ENCODE measurements around the gene ALPL.

Gene ALPL

DNA sequence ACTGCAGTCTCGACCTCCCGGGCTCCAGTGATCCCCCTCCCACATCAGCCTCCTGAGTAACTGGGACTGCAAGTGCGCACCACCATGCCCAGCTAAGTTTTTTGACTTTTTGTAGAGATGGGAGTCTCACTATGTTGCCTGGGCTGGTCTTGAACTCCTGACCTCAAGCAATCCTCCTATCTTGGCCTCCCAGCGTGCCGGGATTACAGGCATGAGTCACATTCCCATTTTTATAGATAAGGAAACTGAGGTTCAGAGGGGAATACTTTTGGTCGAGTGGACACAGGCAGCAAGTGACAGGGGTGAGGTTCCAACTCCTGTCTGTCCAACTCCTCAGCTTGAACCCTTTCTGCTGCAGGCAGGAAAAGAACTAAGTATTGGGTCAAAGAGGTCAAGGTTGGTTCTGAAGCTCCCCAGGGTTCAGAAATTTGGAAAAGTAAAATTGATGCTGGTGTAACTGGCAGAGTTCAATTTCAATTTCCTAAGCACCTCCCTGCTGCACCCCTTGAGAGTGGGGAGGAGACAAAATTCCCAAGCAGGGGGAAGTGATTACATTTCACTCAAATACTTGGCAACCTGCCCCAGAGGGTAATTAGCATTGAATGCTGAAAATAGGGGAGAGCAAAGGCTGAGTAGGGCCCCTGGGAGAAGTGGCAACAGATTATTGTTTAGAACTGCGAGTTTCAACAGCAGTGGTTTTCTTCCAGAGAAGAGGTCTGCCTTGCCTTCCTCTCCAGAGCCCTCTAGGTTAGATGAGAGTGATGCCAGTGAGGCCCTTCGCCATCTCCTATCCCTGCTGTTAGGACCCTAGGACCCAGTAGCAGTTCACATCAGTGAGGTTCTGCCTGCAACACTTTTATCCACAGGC is 17.5 kb upstream of the ALPL start:
- TF ChIP-seq POLR2AphosphoS5 (IDR thresholded peaks at IDR 0.05; ENCODE audit: low read depth, low read length) (no peak), POU2F2 (IDR thresholded peaks at IDR 0.05; ENCODE audit: low read depth, low read length) (no peak), TAF1 (IDR thresholded peaks at IDR 0.05; ENCODE audit: low read depth, low read length) (no peak), POLR2A (IDR thresholded peaks at IDR 0.05; ENCODE audit: low read depth, low read length) (no peak), SPI1 (IDR thresholded peaks at IDR 0.05; ENCODE audit: low read depth, low read length) (no peak), PAX5 (IDR thresholded peaks at IDR 0.05; ENCODE audit: insufficient read depth, low read length, severe bottlenecking) (no peak)
- FAIRE-seq, result no peak
- DNase-seq (ENCODE audit: insufficient read length, low spot score), result no peak

GRCh38 chr1:21492356-21492625 is 16.9 kb upstream of the ALPL start:
- TF ChIP-seq POLR2AphosphoS5 (IDR thresholded peaks at IDR 0.05; ENCODE audit: low read depth, low read length) (no peak), POLR2A (IDR thresholded peaks at IDR 0.05; ENCODE audit: low read depth, low read length) (no peak), SPI1 (IDR thresholded peaks at IDR 0.05; ENCODE audit: low read depth, low read length) (no peak), PAX5 (IDR thresholded peaks at IDR 0.05; ENCODE audit: insufficient read depth, low read length, severe bottlenecking) (no peak), TAF1 (IDR thresholded peaks at IDR 0.05; ENCODE audit: low read depth, low read length) (no peak), POU2F2 (IDR thresholded peaks at IDR 0.05; ENCODE audit: low read depth, low read length) (no peak)
- no peak for DNase-seq (ENCODE audit: insufficient read length, low spot score)
- FAIRE-seq, result no peak

- DNase-seq (ENCODE audit: insufficient read length, low spot score) (no peak), FAIRE-seq (no peak)
- TF ChIP-seq POU2F2 (IDR thresholded peaks at IDR 0.05; ENCODE audit: low read depth, low read length) (no peak), SPI1 (IDR thresholded peaks at IDR 0.05; ENCODE audit: low read depth, low read length) (no peak), POLR2AphosphoS5 (IDR thresholded peaks at IDR 0.05; ENCODE audit: low read depth, low read length) (no peak)
Measured at GRCh38 chr1:21494196-21494595, 15.0 kb upstream of the ALPL start.

DNA sequence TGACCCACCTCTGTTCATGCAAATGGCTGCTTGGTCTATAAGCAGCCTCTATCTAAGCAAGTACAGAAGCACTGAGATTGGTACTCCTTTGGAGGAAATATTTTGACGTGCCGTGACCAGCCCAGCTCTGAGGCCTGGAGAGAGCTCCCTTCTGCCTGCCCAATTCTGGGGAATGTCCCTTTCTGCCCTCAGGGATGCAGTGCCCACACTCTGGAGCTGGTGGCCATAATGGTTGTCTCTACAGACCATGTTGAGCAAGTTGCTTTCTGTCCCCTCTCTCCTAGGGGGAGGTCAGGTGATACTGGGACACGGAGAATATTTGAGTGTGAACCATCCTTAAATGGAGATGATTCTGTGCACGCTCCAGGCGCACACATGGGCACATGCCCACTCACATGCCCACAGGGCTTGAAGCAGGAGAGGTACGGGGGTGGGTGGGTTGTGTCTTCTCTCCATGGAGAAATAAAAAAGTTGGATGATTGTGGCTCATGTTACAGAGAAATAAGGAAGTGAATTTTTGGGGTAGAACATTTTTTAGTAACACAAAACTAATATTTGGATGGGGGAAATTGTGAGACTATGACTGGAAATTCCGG is 13.9 kb upstream of the ALPL start:
- DNase-seq (ENCODE audit: insufficient read length, low spot score) (no peak), FAIRE-seq (no peak)

DNA sequence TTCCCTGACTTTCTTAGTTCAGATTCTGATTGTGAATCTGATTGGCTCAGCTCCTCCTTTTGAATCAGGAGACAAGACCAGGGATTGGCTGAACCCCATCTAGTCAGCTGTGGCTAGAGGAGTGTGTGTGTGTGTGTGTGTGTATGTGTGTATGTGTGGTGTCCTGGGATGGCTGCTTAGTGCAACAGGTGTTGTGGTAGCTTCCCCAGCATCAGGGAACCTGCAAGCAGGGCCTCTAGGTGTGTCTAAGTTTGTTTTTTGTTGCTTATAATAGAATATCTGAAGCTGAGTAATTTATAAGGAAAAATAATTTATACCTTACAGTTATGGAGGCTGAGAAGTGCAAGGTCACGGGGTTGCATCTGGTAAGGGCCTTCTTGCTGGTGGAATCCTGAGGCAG is 13.2 kb upstream of the ALPL start:
- FAIRE-seq, result no peak
- no peak for TF ChIP-seq POU2F2 (IDR thresholded peaks at IDR 0.05; ENCODE audit: low read depth, low read length)
- no peak for TF ChIP-seq SPI1 (IDR thresholded peaks at IDR 0.05; ENCODE audit: low read depth, low read length)
- TF ChIP-seq PAX5 (IDR thresholded peaks at IDR 0.05; ENCODE audit: insufficient read depth, low read length, severe bottlenecking), result no peak
- TF ChIP-seq POLR2A (IDR thresholded peaks at IDR 0.05; ENCODE audit: low read depth, low read length), result no peak
- TF ChIP-seq TAF1 (IDR thresholded peaks at IDR 0.05; ENCODE audit: low read depth, low read length), result no peak
- no peak for TF ChIP-seq POLR2AphosphoS5 (IDR thresholded peaks at IDR 0.05; ENCODE audit: low read depth, low read length)
- no peak for DNase-seq (ENCODE audit: insufficient read length, low spot score)

More for the DNA sequence above, 13.9 kb upstream of the ALPL start:
- TF ChIP-seq POLR2A (IDR thresholded peaks at IDR 0.05; ENCODE audit: low read depth, low read length) (no peak), TAF1 (IDR thresholded peaks at IDR 0.05; ENCODE audit: low read depth, low read length) (no peak), PAX5 (IDR thresholded peaks at IDR 0.05; ENCODE audit: insufficient read depth, low read length, severe bottlenecking) (no peak), POU2F2 (IDR thresholded peaks at IDR 0.05; ENCODE audit: low read depth, low read length) (no peak), SPI1 (IDR thresholded peaks at IDR 0.05; ENCODE audit: low read depth, low read length) (no peak), POLR2AphosphoS5 (IDR thresholded peaks at IDR 0.05; ENCODE audit: low read depth, low read length) (no peak)

DNA sequence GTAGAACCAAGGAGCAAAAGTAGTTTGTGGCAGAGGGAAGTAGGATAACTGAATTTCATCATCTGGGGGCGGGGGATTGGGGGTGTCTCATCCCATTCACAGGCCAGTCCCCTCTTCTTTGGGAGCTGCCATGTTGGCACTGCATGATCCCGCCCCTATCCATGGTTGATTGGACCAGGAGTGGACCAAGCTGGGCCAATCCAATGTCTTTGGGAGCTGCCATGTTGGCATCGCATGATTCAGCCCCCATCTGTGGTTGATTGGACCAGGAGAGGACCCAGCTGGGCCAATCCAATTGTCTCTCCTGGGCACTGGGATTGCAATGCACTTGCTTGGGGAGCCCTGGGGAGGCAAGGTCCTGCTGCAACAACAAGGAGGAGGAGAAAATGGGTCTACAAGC is 12.3 kb upstream of the ALPL start:
- DNase-seq (ENCODE audit: insufficient read length, low spot score), result no peak
- TF ChIP-seq POLR2A (IDR thresholded peaks at IDR 0.05; ENCODE audit: low read depth, low read length) (no peak), SPI1 (IDR thresholded peaks at IDR 0.05; ENCODE audit: low read depth, low read length) (no peak), POU2F2 (IDR thresholded peaks at IDR 0.05; ENCODE audit: low read depth, low read length) (no peak), POLR2AphosphoS5 (IDR thresholded peaks at IDR 0.05; ENCODE audit: low read depth, low read length) (no peak), TAF1 (IDR thresholded peaks at IDR 0.05; ENCODE audit: low read depth, low read length) (no peak), PAX5 (IDR thresholded peaks at IDR 0.05; ENCODE audit: insufficient read depth, low read length, severe bottlenecking) (no peak)

GRCh38 chr1:21497466-21498061 is 11.7 kb upstream of the ALPL start:
- FAIRE-seq (no peak), DNase-seq (ENCODE audit: insufficient read length, low spot score) (no peak)
- TF ChIP-seq TAF1 (IDR thresholded peaks at IDR 0.05; ENCODE audit: low read depth, low read length) (no peak), SPI1 (IDR thresholded peaks at IDR 0.05; ENCODE audit: low read depth, low read length) (no peak), POLR2A (IDR thresholded peaks at IDR 0.05; ENCODE audit: low read depth, low read length) (no peak), POLR2AphosphoS5 (IDR thresholded peaks at IDR 0.05; ENCODE audit: low read depth, low read length) (no peak), PAX5 (IDR thresholded peaks at IDR 0.05; ENCODE audit: insufficient read depth, low read length, severe bottlenecking) (no peak), POU2F2 (IDR thresholded peaks at IDR 0.05; ENCODE audit: low read depth, low read length) (no peak)

More for the DNA sequence above, 12.3 kb upstream of the ALPL start:
- no peak for FAIRE-seq

DNA sequence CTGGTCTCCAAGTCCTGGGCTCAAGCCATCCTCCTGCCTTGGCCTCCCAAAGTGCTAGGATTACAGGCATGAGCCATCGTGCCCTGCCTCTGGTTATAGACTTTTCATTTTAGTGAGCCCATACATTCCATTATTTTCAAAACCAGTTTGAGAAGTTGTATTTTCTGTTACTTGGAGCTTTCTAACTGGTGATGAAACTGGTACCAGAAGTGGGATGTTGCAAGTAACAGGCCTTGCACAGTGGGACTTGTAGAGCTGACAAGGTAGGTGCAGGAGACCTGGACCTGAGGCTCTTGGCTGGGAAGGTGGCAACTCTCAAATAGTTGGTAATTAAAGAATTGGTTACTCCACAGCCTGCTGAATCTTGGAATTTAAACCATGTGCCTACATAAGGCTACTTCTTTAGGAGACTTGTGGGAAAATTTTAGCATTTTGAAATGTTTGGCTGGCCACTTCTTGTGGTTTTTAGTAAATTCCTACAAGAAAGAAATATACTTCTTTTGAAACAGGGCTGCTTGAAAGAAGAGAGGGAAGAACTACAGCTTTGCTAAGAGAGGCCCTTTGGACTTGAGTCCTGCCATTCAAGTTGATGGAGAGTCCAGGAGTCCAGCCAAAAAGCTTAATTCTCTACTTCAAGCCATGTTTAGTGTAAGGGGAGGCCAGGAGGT is 9.8 kb upstream of the ALPL start:
- no peak for DNase-seq (ENCODE audit: insufficient read length, low spot score)
- TF ChIP-seq POLR2AphosphoS5 (IDR thresholded peaks at IDR 0.05; ENCODE audit: low read depth, low read length) (no peak), SPI1 (IDR thresholded peaks at IDR 0.05; ENCODE audit: low read depth, low read length) (no peak), POLR2A (IDR thresholded peaks at IDR 0.05; ENCODE audit: low read depth, low read length) (no peak), TAF1 (IDR thresholded peaks at IDR 0.05; ENCODE audit: low read depth, low read length) (no peak), PAX5 (IDR thresholded peaks at IDR 0.05; ENCODE audit: insufficient read depth, low read length, severe bottlenecking) (no peak), POU2F2 (IDR thresholded peaks at IDR 0.05; ENCODE audit: low read depth, low read length) (no peak)
- FAIRE-seq, result no peak
